ENCODE measurements around the gene PGM5.
"Not testable (repeated sequence)": the region's sequence is repeated elsewhere in the genome, so short reads cannot be mapped to it uniquely, and the experiment has no call there.

DNA sequence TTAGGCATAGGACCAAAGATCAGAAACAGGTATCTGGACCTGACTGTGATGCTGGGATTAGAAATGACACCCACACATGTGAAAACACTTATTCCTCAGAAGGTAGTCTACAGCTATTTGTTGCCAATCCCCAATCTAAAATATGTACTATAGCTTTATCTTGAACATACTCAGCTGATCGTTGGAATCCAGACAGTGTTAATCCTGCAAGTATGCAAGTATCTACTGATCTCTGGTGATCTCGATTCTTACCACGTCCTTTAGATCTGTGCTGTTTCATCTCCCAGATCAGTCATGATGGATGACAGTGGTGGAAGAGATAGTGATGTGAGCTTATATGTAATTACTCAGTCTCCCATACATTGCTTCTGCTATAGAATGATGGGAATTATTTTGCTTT, 41.4 kb downstream of the PGM5 start:
- TF ChIP-seq, protein P1, sequence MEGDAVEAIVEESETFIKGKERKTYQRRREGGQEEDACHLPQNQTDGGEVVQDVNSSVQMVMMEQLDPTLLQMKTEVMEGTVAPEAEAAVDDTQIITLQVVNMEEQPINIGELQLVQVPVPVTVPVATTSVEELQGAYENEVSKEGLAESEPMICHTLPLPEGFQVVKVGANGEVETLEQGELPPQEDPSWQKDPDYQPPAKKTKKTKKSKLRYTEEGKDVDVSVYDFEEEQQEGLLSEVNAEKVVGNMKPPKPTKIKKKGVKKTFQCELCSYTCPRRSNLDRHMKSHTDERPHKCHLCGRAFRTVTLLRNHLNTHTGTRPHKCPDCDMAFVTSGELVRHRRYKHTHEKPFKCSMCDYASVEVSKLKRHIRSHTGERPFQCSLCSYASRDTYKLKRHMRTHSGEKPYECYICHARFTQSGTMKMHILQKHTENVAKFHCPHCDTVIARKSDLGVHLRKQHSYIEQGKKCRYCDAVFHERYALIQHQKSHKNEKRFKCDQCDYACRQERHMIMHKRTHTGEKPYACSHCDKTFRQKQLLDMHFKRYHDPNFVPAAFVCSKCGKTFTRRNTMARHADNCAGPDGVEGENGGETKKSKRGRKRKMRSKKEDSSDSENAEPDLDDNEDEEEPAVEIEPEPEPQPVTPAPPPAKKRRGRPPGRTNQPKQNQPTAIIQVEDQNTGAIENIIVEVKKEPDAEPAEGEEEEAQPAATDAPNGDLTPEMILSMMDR (IDR thresholded peaks at IDR 0.05) = not testable (repeated sequence)
- not testable (repeated sequence) for TF ChIP-seq POLR2A (IDR thresholded peaks at IDR 0.05)
